ENCODE results near the gene AKR1B1.

Gene AKR1B1

DNA sequence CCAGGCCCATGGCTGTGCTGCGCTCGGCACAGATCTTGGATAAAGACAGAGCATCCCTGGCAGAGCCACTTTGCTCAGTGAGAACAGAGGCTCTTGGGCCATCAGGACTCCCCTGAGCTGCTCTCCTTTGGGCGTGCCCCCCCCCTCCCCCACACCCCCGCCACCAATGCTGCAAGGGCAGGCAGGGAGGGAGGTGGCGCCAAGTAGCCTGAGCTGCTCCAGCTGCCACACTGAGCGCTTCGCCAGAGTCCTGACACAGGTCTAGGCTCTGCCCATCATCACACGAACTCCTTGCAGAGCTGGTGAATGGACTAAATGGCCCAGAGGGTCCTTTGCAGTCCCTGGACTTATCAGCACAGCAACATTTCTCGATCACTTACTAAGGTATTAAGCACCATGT lies 12.5 kb downstream of the AKR1B1 start:
- DNase-seq (ENCODE audit: low read depth in 2 of 2, low spot score in 1 of 2), result no peak

- no peak for DNase-seq (ENCODE audit: low read depth in 2 of 2, low spot score in 1 of 2)
Measured at GRCh38 chr7:134444961-134445315, 14.0 kb downstream of the AKR1B1 start.

DNA sequence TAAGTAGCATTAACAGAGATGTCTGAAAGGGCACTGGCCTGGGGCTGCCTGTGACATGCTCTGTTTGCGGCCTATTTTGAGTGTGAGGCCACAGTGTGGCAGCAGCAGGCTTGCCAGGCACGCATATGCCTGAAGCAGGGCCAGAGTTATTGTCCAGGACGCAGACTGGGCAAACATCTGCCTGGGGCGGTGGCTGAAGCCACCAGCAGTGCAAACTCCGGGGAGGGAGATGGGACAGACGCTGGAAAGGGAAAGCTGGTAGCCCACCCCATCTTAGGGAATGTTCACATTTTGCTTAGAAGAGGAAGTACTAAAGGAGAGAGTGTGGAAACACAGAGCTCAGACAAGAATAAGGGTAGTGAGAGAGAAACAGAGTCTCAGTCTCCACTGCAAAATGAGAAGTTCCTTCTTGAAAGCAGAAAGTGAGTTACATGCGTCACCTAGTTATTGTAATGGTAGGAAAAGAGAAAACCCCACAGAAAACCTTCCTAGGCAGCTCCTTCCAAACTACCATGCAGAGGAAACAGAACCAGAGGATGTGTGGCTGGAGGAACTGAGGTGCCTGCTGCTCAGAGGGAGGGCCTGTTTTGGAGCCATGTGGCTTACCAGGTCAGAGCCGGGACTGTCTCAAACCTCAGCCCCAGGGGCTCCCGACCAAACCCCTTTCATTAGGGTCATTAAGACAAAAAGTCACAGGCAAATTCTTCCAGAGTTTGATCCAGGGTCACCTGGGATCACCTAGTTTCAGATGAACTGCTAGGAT lies 14.5 kb downstream of the AKR1B1 start:
- DNase-seq (ENCODE audit: low read depth in 2 of 2, low spot score in 1 of 2), result no peak

DNA sequence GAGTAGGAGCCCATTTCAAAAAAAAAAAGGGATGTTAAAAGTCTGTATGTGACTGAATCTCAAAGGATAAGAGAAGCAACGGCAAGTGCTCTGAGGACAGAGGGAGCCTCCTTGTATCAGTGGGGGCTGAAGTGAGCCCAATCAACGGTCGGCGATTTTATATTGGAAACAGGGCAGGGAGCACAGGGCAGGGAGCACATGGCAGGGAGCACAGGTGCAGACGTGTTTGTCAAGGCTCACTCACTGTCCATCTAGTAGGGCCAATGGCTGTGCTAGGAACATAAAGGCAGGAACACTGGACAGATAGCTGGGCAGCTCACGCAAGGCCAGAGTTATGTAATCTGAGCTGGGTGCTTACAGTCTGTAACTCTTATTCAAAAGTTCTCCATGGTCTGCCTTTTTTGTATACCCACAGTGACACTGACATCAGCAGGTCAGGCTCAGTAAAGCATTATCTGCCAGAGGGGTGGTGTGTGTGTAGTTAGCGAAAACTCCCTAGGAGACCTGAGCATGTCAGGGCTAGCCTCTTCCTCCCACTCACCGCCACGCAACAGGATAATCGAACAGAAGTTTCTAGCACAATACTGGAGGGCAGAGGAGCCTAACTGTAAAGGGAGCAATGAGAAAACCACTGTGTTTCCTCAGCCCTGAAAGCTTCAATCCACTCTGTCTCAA lies 15.4 kb downstream of the AKR1B1 start:
- DNase-seq (ENCODE audit: low read depth in 2 of 2, low spot score in 1 of 2), result no peak

GRCh38 chr7:134442441-134443220 lies 16.3 kb downstream of the AKR1B1 start:
- no peak for DNase-seq (ENCODE audit: low read depth in 2 of 2, low spot score in 1 of 2)

GRCh38 chr7:134441264-134441663 lies 17.6 kb downstream of the AKR1B1 start:
- DNase-seq (ENCODE audit: low read depth in 2 of 2, low spot score in 1 of 2), result no peak

DNA sequence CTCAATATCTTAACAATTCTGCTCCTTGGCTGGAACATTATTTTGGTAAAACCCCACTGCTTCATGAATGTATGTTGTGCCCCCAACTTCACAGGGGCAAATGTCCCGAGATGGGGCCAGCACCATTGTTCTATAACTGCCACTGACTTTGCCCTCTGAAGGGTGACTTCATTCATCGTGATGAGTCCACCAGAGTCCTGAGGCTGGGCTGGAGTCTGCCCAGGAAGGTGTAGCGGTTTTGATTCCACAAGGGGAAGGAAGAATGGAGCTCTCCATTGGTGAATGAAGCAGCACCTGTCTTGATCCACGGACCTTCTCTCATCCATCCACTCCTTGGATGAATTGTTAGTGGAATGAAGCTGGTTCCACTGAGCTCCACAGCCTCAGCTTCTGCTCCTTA lies 18.4 kb downstream of the AKR1B1 start:
- DNase-seq (ENCODE audit: low read depth in 2 of 2, low spot score in 1 of 2), result no peak

DNA sequence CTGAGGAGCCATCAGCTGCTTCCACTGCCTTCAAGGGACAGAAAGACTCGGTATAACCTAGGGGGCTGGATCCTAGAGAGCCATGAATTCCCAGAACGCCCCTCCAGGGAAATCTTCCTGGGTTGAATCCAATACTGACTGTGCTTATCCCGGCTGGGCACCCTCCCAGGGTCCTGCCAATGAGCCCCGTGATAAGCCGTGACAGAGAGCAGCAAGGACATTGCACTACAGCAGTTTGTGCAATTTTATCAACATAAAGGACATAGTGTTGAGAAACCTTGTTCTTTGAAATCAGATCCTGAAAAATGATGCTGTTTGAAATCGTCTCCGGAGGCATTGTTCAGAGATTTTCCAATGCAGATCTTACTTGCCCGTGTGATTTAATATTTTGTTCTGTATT lies 18.8 kb downstream of the AKR1B1 start:
- no peak for DNase-seq (ENCODE audit: low read depth in 2 of 2, low spot score in 1 of 2)

- DNase-seq (ENCODE audit: low read depth in 2 of 2, low spot score in 1 of 2), result no peak
Measured at GRCh38 chr7:134438946-134439345, 20.0 kb downstream of the AKR1B1 start.

GRCh38 chr7:134435161-134435920 lies 23.6 kb downstream of the AKR1B1 start:
- DNase-seq (ENCODE audit: low read depth in 2 of 2, low spot score in 1 of 2), result no peak

DNA sequence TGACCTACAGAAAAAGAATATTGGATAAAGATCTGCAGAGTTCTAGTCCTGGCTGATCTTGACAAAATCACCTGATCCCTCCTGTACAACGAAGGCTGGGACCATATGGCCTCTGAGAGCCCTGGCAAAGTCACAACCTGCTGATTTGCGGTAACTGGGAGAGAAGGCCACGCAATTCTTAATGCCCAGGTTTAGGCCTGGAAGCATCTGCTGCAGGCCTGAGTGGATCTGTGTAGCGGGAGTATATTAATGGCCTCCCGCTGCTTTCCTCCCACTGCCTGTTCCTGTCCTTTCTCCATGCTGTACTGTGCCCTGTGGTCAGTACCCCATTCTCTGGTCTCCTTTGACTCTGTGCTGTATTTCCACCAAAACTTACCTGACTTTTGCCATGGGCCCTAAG lies 24.2 kb downstream of the AKR1B1 start:
- no peak for DNase-seq (ENCODE audit: low read depth in 2 of 2, low spot score in 1 of 2)

DNA sequence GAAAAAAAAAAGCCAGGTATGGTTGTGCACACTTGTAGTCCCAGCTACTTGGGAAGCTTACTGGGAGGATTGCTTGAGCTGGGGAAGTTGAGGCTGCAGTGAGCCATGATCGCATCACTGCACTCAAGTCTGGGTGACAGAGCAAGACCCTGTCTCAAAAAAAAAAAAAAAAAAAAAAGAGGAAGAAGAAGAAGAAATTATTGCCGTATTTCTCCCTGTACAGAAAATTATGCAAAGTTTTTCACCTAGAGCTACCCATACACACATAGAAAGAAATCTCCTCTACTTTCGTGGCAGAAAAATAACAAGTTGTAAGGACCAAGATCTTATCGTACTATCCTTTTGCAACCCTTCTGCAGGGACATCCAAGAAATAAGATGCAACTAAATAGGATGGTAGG lies 25.5 kb downstream of the AKR1B1 start:
- DNase-seq (ENCODE audit: low read depth in 2 of 2, low spot score in 1 of 2), result no peak

GRCh38 chr7:134432296-134433152 lies 26.4 kb downstream of the AKR1B1 start:
- DNase-seq (ENCODE audit: low read depth in 2 of 2, low spot score in 1 of 2), result peak; percentile 27 to 52

DNA sequence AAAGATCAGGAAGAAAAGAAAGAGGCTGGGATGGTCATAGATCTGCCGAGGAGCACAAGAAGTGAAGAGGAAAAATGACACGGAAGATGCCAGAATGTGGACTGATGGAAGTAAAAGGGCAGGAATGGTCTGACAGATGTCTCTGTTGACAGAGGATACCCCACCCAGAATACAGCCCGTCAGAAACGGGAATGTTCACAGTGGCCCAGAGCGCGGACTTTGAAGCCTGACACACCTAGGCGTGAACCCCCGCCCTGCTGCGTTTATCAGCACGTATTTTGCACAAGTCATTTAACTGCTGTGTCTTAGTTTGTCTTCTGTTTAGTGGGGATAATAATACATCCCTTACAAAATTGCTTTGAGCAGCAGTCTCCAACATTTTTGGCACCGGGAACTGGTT lies 27.1 kb downstream of the AKR1B1 start:
- DNase-seq (ENCODE audit: low read depth in 2 of 2, low spot score in 1 of 2), result no peak

DNA sequence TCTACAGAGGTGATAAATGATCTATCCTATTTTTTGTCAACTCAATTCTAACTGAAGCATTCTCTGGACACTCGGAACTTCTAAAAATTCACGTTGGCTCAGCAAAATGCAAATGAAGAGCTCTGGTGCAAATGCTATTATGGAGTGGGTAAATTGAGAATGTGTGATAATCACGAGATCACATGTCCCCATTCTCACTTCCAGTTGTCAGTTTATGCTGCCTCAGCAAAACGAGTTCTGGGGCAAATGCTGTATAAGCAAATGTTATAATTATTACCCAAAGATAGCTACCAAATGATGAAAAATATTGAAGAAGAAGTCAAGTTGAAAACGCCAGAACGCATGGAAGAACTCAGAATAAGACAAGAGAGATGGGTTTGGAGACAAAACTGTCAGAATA lies 29.4 kb downstream of the AKR1B1 start:
- DNase-seq (ENCODE audit: low read depth in 2 of 2, low spot score in 1 of 2), result no peak

DNA sequence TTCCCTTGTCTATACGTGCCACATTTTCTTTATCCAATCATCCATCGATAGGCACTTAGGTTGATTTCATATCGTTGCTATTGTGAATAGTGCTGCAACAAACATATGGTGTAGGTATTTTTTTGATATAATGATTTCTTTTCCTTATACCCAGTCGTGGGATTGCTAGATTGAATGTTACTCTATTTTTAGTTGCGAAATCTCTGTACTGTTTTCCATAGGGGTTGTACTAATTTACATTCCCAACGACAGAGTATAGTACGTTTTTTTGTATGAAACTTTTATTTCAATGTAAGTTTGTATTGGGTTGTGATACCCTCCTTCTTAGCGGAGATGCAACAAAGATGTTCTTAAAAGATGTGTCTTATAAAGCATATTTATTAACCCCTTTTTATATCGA lies 30.0 kb downstream of the AKR1B1 start:
- DNase-seq (ENCODE audit: low read depth in 2 of 2, low spot score in 1 of 2), result no peak

- no peak for DNase-seq (ENCODE audit: low read depth in 2 of 2, low spot score in 1 of 2)
Measured at GRCh38 chr7:134427896-134428295, 31.0 kb downstream of the AKR1B1 start.

GRCh38 chr7:134425777-134426176 lies 33.1 kb downstream of the AKR1B1 start:
- DNase-seq (ENCODE audit: low read depth in 2 of 2, low spot score in 1 of 2), result no peak

- DNase-seq (ENCODE audit: low read depth in 2 of 2, low spot score in 1 of 2), result no peak
Measured at GRCh38 chr7:134422638-134423037, 36.3 kb downstream of the AKR1B1 start.

DNA sequence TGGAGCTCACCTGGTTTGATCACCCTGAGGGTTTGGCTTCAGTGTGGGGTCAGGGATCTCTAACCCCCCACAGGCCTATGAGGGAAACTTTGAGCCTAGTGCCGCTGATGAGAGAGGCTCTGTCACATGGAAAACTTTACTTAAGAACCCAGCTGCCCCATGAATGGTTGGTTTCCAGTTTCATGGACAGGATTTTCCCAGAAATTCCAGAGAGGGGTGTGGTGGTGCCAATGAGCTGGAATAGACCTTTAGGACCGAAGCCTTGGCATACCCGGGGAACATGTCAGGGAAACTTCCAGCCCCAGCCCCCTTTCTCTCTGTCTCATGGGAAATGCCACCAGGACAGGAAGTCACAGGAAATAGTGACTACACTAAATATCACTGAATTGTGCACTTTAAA lies 36.9 kb downstream of the AKR1B1 start:
- no peak for DNase-seq (ENCODE audit: low read depth in 2 of 2, low spot score in 1 of 2)
